Thyroid gland (tissue), 4 donors: Measurements from ENCODE around the gene CMC2. TPM values are rescaled to one million over a fixed set of nuclear protein-coding genes. Genes with fewer than 3 reads are reported as not detected.

Source experiments
- DNase-seq, 2 donors: peaks; one replicate each; pipeline ENCODE4 v3.0.0-alpha.2; 2019
- H3K27ac ChIP-seq, 3 donors: fragments of 200-600 bp; sonication (generic); 1 replicate in 2 of 3; 2 replicates in 1 of 3; pipeline ENCODE4 v1.5.1; 2016 to 2019; ENCODE audit warnings: mild to moderate bottlenecking in 1 of 3, moderate library complexity in 1 of 3
- H3K27me3 ChIP-seq: fragments of 200-600 bp; sonication (generic); one replicate; pipeline ENCODE4 v1.5.1; 2019
- H3K36me3 ChIP-seq, 2 donors: fragments of 200-600 bp; sonication (generic); one replicate each; pipeline ENCODE4 v1.5.1; 2016 to 2019
- H3K4me1 ChIP-seq, 2 donors: fragments of 200-600 bp; sonication (generic); one replicate each; pipeline ENCODE4 v1.5.1; 2017 to 2019
- H3K4me3 ChIP-seq, 3 donors: fragments of 200-600 bp; sonication (generic); replicated peaks in 1 of 3; 1 replicate in 2 of 3; 2 replicates in 1 of 3; pipeline ENCODE4 v1.5.1; 2016; ENCODE audit warnings: mild to moderate bottlenecking in 1 of 3
- H3K9me3 ChIP-seq: fragments of 200-600 bp; sonication (generic); one replicate; pipeline ENCODE4 v1.5.1; 2017
- CTCF ChIP-seq, 6 experiments: fragments of 200-600 bp in 3 of 6; fragments of 450-650 bp in 3 of 6; sonication (generic) in 3 of 6; IDR thresholded peaks; one replicate each; pipeline ENCODE4 v1.5.1; 2016 to 2019; ENCODE audit warnings: antibody characterized with exemption in 6 of 6, mild to moderate bottlenecking in 2 of 6, inconsistent platforms in 1 of 6, moderate library complexity in 1 of 6
- POLR2A ChIP-seq, 2 donors: fragments of 450-650 bp; IDR thresholded peaks; one replicate each; pipeline ENCODE4 v1.6.1; 2017; ENCODE audit warnings: antibody characterized with exemption in 2 of 2, mild to moderate bottlenecking in 2 of 2, moderate library complexity in 1 of 2
- WGBS, 2 donors: methylation state at CpG; one replicate each; pipeline ENCODE4 v1.1.5; 2017; 5-methylcytosine and 5-hydroxymethylcytosine counted together
- intact Hi-C: fragments of 100-400 bp; cut with DNase I; formaldehyde crosslinking; loops from one replicate; pipeline ENCODE4 v1.15.1; 2023
- total RNA-seq, 4 donors: library from RNA; depleted of rRNA; stranded (reverse); fragments of >200 nt; gene quantifications; one replicate each; pipeline ENCODE4 v1.2.3, GENCODE V29; 2016

The CMC2 gene
- total RNA-seq, 4 donors from 2014 or later: 36.8 to 89.1 (median 59.7) TPM

- Histone ChIP-seq H3K4me1 (peaks cover 0 to 10% of the 10 kb centered on the region in 2 donors), H3K27ac (no peak overlapping the region), H3K36me3 (peaks cover 0 to 5% of the 10 kb centered on the region in 2 donors), H3K27me3 (no peaks in the 10 kb centered on the region), H3K4me3 (no peak overlapping the region), H3K9me3 (no peaks in the 10 kb centered on the region)
- no peak for DNase-seq
- WGBS, 2 donors: 46 to 71% methylated on average over 2 of the region's 2 CpGs
- TF ChIP-seq POLR2A (IDR thresholded peaks at IDR 0.05) (no peak), CTCF (IDR thresholded peaks at IDR 0.05) (no peak)
- intact Hi-C loops: no loop called here
These were observed 16.9 kb downstream of the CMC2 start for GRCh38 chr16:80989801-80990200.

GRCh38 chr16:80988756-80989155 lies 17.9 kb downstream of the CMC2 start:
- intact Hi-C loops: no loop called here
- H3K27ac ChIP-seq: no peak overlapping the region
- no peak overlapping the region for H3K4me3 ChIP-seq
- peaks cover 0 to 5% of the 10 kb centered on the region in 2 donors for H3K36me3 ChIP-seq
- no peaks in the 10 kb centered on the region for H3K27me3 ChIP-seq
- TF ChIP-seq CTCF (IDR thresholded peaks at IDR 0.05) (no peak), POLR2A (IDR thresholded peaks at IDR 0.05) (no peak)
- peaks cover 0 to 10% of the 10 kb centered on the region in 2 donors for H3K4me1 ChIP-seq
- H3K9me3 ChIP-seq: no peaks in the 10 kb centered on the region
- no peak for DNase-seq
- WGBS, 2 donors: 66 to 69% methylated on average over 7 of the region's 7 CpGs

GRCh38 chr16:80986557-80986956 lies 20.1 kb downstream of the CMC2 start:
- TF ChIP-seq POLR2A (IDR thresholded peaks at IDR 0.05) (no peak), CTCF (IDR thresholded peaks at IDR 0.05) (no peak)
- Histone ChIP-seq H3K4me1 (peaks cover 0 to 10% of the 10 kb centered on the region in 2 donors), H3K4me3 (no peak overlapping the region), H3K27ac (no peak overlapping the region), H3K27me3 (no peaks in the 10 kb centered on the region), H3K9me3 (no peaks in the 10 kb centered on the region), H3K36me3 (peaks cover 0 to 5% of the 10 kb centered on the region in 2 donors)
- WGBS, 2 donors: 77 to 84% methylated on average over 2 of the region's 2 CpGs
- intact Hi-C loops: no loop called here
- no peak for DNase-seq

GRCh38 chr16:80985611-80986010 lies 21.1 kb downstream of the CMC2 start:
- Histone ChIP-seq H3K4me1 (peaks cover 0 to 10% of the 10 kb centered on the region in 2 donors), H3K4me3 (no peak overlapping the region), H3K27ac (no peak overlapping the region), H3K9me3 (no peaks in the 10 kb centered on the region), H3K27me3 (no peaks in the 10 kb centered on the region), H3K36me3 (no peaks in the 10 kb centered on the region)
- WGBS, 2 donors: 68 to 73% methylated on average over 2 of the region's 2 CpGs
- TF ChIP-seq POLR2A (IDR thresholded peaks at IDR 0.05) (no peak), CTCF (IDR thresholded peaks at IDR 0.05) (no peak)
- intact Hi-C loops: no loop called here
- DNase-seq: no peak

- TF ChIP-seq POLR2A (IDR thresholded peaks at IDR 0.05) (no peak), CTCF (IDR thresholded peaks at IDR 0.05) (no peak)
- Histone ChIP-seq H3K4me1 (peaks cover 0 to 10% of the 10 kb centered on the region in 2 donors), H3K36me3 (peaks cover 4% of the 10 kb centered on the region in 2 donors), H3K9me3 (no peaks in the 10 kb centered on the region), H3K27me3 (no peaks in the 10 kb centered on the region), H3K27ac (no peak overlapping the region), H3K4me3 (no peak overlapping the region)
- WGBS, 2 donors: 89 to 92% methylated on average over 6 of the region's 6 CpGs
- intact Hi-C loops: no loop called here
- DNase-seq: no peak
These were observed 22.4 kb downstream of the CMC2 start for GRCh38 chr16:80984124-80984892.
